Kidney (tissue), 14 donors: ENCODE data around the gene PLCH1. TPM values are rescaled to one million over a fixed set of nuclear protein-coding genes. Genes with fewer than 3 reads are reported as not detected.

Experiments
- DNase-seq, 5 donors: peaks; one replicate each; pipeline ENCODE4 v3.0.0-alpha.2; 2013 to 2020
- FAIRE-seq: peaks from 2 replicates; lab custom pipeline; 2012; peaks lifted over from hg19 to GRCh38; lab: Jason Lieb, UNC
- H3K27ac ChIP-seq, 2 donors: one replicate each; pipeline ENCODE4 v1.7.0; 2013; ENCODE audit warnings: low read depth in 2 of 2, low read length in 2 of 2, inconsistent platforms in 1 of 2
- H3K27me3 ChIP-seq: one replicate; pipeline ENCODE4 v1.7.1; 2013; ENCODE audit warnings: low read length, inconsistent platforms; ENCODE audit not compliant: control insufficient read depth, insufficient read depth
- H3K36me3 ChIP-seq, 3 donors: one replicate each; pipeline versions ENCODE4 v1.7.0 to v1.7.1; 2013; ENCODE audit warnings: low read length in 3 of 3, control low read depth in 1 of 3, inconsistent platforms in 1 of 3; ENCODE audit not compliant: insufficient read depth in 3 of 3, control insufficient read depth in 2 of 3
- H3K4me1 ChIP-seq, 3 donors: one replicate each; pipeline versions ENCODE4 v1.7.0 to v1.7.1; 2013; ENCODE audit warnings: low read length in 3 of 3, inconsistent platforms in 1 of 3, low read depth in 1 of 3; ENCODE audit not compliant: control insufficient read depth in 2 of 3, insufficient read depth in 2 of 3
- H3K4me3 ChIP-seq, 3 donors: one replicate each; pipeline versions ENCODE4 v1.7.0 to v1.8.1; 2013; ENCODE audit warnings: low read length in 3 of 3, control low read depth in 1 of 3, inconsistent platforms in 1 of 3
- H3K9ac ChIP-seq, 3 donors: one replicate each; pipeline versions ENCODE4 v1.7.0 to v1.7.1; 2013; ENCODE audit warnings: low read length in 3 of 3, control low read depth in 1 of 3, inconsistent platforms in 1 of 3
- H3K9me3 ChIP-seq, 3 donors: one replicate each; pipeline versions ENCODE4 v1.7.0 to v1.7.1; 2013; ENCODE audit warnings: low read length in 3 of 3, control low read depth in 1 of 3, inconsistent platforms in 1 of 3; ENCODE audit not compliant: control insufficient read depth in 2 of 3, insufficient read depth in 1 of 3
- CTCF ChIP-seq: IDR thresholded peaks from 3 replicates; pipeline ENCODE4 v1.5.1; 2012; ENCODE audit warnings: mild to moderate bottlenecking, moderate library complexity, borderline replicate concordance; ENCODE audit not compliant: insufficient read depth; ENCODE audit errors: extremely low read depth
- intact Hi-C: fragments of 100-400 bp; cut with DNase I; formaldehyde crosslinking; loops from one replicate; pipeline ENCODE4 v1.11.1; 2022
- polyA plus RNA-seq: library from polyadenylated mRNA; stranded (reverse); fragments of 350-450 nt; fragmentation: Illumina TruSeq; extraction: RNeasy Lipid Tissue Mini Kit (QIAGEN cat#74804); gene quantifications from one replicate; pipeline ENCODE4 v1.2.3, GENCODE V29; 2014; ENCODE audit warnings: low read depth, low replicate concordance; ENCODE audit not compliant: insufficient read depth
- total RNA-seq: library from RNA; stranded (reverse); fragmentation: NEBNext Ultra II Directional; extraction: Animal tissue kit (Norgen Biotek cat#: 25700); gene quantifications from one replicate; pipeline ENCODE4 v1.2.1, GENCODE V29; 2021
- donor health status: control.
- donor health status: control.
- donor health status: control.
- donor health status: control.
- donor health status: control.
- donor health status: DM: yes; HTN: yes; CAD: no.
- donor health status: Normal renal cell carcinoma (clear cell type).

Gene PLCH1
- total and polyA plus RNA-seq, 2 donors from 2014 or later = 1.6 to 9.6 TPM

DNA sequence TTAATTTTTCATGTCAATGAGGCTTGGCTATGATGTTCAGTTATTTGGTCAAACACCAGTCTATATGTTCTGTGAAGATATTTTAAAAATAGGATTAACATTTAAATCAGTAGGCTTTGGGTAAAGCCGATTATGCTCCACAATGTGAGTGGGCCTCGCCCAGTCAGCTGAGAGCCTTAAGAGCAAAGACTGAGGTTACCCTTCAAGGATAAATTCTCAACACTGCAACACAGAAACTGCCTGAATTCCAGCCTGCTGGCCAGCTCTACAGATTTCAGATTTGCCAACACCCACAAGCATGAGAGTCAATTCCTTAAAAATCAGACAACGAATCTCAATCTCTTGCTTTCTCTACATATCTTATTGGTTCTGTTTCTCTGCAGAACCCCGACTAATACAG lies 188.3 kb downstream of the PLCH1 start:
- FAIRE-seq (no peak), DNase-seq (no peak)
- H3K9ac ChIP-seq = no peak overlapping the region
- H3K27ac ChIP-seq = no peak overlapping the region
- H3K9me3 ChIP-seq = no peaks in the 10 kb centered on the region
- H3K27me3 ChIP-seq = no peaks in the 10 kb centered on the region
- intact Hi-C loops = no loop called here
- TF ChIP-seq CTCF = no peak
- peaks cover 5 to 19% (median 8%) of the 10 kb centered on the region in 3 donors for H3K4me1 ChIP-seq
- H3K4me3 ChIP-seq = no peak overlapping the region
- H3K36me3 ChIP-seq = no peaks in the 10 kb centered on the region

DNA sequence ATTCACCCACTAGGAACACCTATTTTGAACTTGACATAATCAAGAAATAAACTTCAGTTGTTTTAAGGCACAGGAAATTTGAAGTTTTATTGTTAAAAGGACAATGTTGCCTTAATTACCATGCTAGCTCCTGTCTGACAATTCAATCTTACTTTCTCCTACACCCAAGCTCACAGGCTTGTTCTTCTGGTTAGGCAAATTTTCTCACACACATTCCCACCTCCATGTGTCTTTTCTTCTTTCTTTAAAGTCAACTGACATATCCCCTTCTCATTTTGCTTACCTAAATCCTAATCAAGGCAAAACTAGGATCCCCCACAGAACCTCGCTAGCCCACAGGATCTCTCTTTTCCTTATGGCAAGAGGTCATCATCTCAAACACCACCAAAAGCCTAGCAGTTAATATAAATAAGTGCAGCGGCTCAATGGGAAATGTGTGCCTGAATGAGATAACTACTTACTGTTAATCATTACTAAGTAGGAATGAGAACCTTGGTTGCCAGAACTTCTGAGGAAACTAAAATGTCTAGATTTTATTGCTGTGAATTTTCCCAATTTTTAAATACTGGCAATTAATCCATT lies 189.3 kb downstream of the PLCH1 start:
- Histone ChIP-seq H3K4me3 (peak overlapping the region in 1 of 3 donors; percentile 38), H3K27ac (peak overlapping the region; percentile 63 to 75), H3K4me1 (peaks cover 7 to 23% (median 8%) of the 10 kb centered on the region in 3 donors), H3K9ac (no peak overlapping the region), H3K27me3 (no peaks in the 10 kb centered on the region), H3K9me3 (no peaks in the 10 kb centered on the region), H3K36me3 (no peaks in the 10 kb centered on the region)
- DNase-seq (peak in 1 of 5 donors; percentile 48), FAIRE-seq (peak; percentile 41)
- TF ChIP-seq CTCF = no peak
- intact Hi-C loops = no loop called here

GRCh38 chr3:155554777-155555451 lies 190.0 kb downstream of the PLCH1 start:
- DNase-seq = peak in 3 of 5 donors; percentile 19 to 68 (median 56)
- no peaks in the 10 kb centered on the region for H3K36me3 ChIP-seq
- peak overlapping the region; percentile 63 to 75 for H3K27ac ChIP-seq
- H3K27me3 ChIP-seq = no peaks in the 10 kb centered on the region
- intact Hi-C loops = no loop called here
- FAIRE-seq = no peak
- no peak overlapping the region for H3K9ac ChIP-seq
- peaks cover 7 to 25% (median 8%) of the 10 kb centered on the region in 3 donors for H3K4me1 ChIP-seq
- peak overlapping the region in 1 of 3 donors; percentile 38 for H3K4me3 ChIP-seq
- no peaks in the 10 kb centered on the region for H3K9me3 ChIP-seq
- no peak for TF ChIP-seq CTCF
